Suprapubic skin (tissue), 4 donors: ENCODE results near the gene PCNT. TPM values are rescaled to one million over a fixed set of nuclear protein-coding genes. Genes with fewer than 3 reads are reported as not detected.

ENCODE experiments used
- DNase-seq, 2 donors: peaks; one replicate each; pipeline ENCODE4 v3.0.0-alpha.2; 2019; ENCODE audit warnings: low spot score in 2 of 2
- H3K27ac ChIP-seq: fragments of 200-600 bp; sonication (generic); one replicate; pipeline ENCODE4 v1.5.1; 2019
- H3K27me3 ChIP-seq: fragments of 200-600 bp; sonication (generic); one replicate; pipeline ENCODE4 v1.5.1; 2019
- H3K36me3 ChIP-seq: fragments of 200-600 bp; sonication (generic); one replicate; pipeline ENCODE4 v1.5.1; 2019
- H3K4me1 ChIP-seq: fragments of 200-600 bp; sonication (generic); one replicate; pipeline ENCODE4 v1.5.1; 2019
- H3K4me3 ChIP-seq: fragments of 200-600 bp; sonication (generic); one replicate; pipeline ENCODE4 v1.5.1; 2019; ENCODE audit warnings: mild to moderate bottlenecking
- H3K9me3 ChIP-seq: fragments of 200-600 bp; sonication (generic); one replicate; pipeline ENCODE4 v1.5.1; 2019
- CTCF ChIP-seq, 2 donors: fragments of 200-600 bp in 1 of 2; fragments of 450-650 bp in 1 of 2; sonication (generic) in 1 of 2; IDR thresholded peaks; one replicate each; pipeline ENCODE4 v1.5.1; 2016 to 2019; ENCODE audit warnings: antibody characterized with exemption in 2 of 2, mild to moderate bottlenecking in 1 of 2, moderate library complexity in 1 of 2
- EP300 ChIP-seq: sonication (generic); formaldehyde crosslinking; IDR thresholded peaks from one replicate; pipeline ENCODE4 v1.6.1; 2017; ENCODE audit warnings: antibody characterized with exemption
- POLR2A ChIP-seq, 2 donors: fragments of 450-650 bp; IDR thresholded peaks; one replicate each; pipeline ENCODE4 v1.6.1; 2017; ENCODE audit warnings: antibody characterized with exemption in 2 of 2, mild to moderate bottlenecking in 2 of 2, moderate library complexity in 2 of 2
- POLR2AphosphoS5 ChIP-seq, 3 donors: sonication (generic); formaldehyde crosslinking; IDR thresholded peaks; one replicate each; pipeline ENCODE4 v1.6.1; 2017; ENCODE audit warnings: antibody characterized with exemption in 3 of 3
- WGBS: methylation state at CpG from one replicate; pipeline ENCODE4 v1.1.5; 2018; 5-methylcytosine and 5-hydroxymethylcytosine counted together
- total RNA-seq, 4 donors: library from RNA; depleted of rRNA; stranded (reverse); fragments of >200 nt; gene quantifications; one replicate each; pipeline ENCODE4 v1.1.0, GENCODE V29; 2016

PCNT gene
- total RNA-seq, 4 donors from 2014 or later, result 27.4 to 65.2 (median 47.0) TPM

GRCh38 chr21:46491553-46491952 lies 167.6 kb downstream of the PCNT start:
- peaks cover 46% of the 10 kb centered on the region for H3K36me3 ChIP-seq

GRCh38 chr21:46492851-46493250 lies 168.9 kb downstream of the PCNT start:
- 79% methylated on average over 5 of the region's 5 CpGs for WGBS
- peaks cover 55% of the 10 kb centered on the region for H3K36me3 ChIP-seq

More at GRCh38 chr21:46491553-46491952, 167.6 kb downstream of the PCNT start:
- DNase-seq, result no peak
- no peak overlapping the region for H3K27ac ChIP-seq
- no peaks in the 10 kb centered on the region for H3K27me3 ChIP-seq
- no peaks in the 10 kb centered on the region for H3K4me1 ChIP-seq
- 96% methylated on average over 3 of the region's 3 CpGs for WGBS
- H3K9me3 ChIP-seq, result no peaks in the 10 kb centered on the region
- H3K4me3 ChIP-seq, result no peak overlapping the region
- TF ChIP-seq EP300 (no peak), POLR2A (IDR thresholded peaks at IDR 0.05) (no peak), POLR2AphosphoS5 (IDR thresholded peaks at IDR 0.05) (no peak), CTCF (IDR thresholded peaks at IDR 0.05) (no peak)

GRCh38 chr21:46493828-46494227 lies 169.9 kb downstream of the PCNT start:
- no peak for DNase-seq
- H3K9me3 ChIP-seq, result no peaks in the 10 kb centered on the region
- no peak overlapping the region for H3K4me3 ChIP-seq
- peaks cover 62% of the 10 kb centered on the region for H3K36me3 ChIP-seq
- TF ChIP-seq POLR2A (IDR thresholded peaks at IDR 0.05) (no peak), POLR2AphosphoS5 (IDR thresholded peaks at IDR 0.05) (no peak), EP300 (no peak), CTCF (IDR thresholded peaks at IDR 0.05) (no peak)
- H3K27ac ChIP-seq, result no peak overlapping the region
- H3K4me1 ChIP-seq, result no peaks in the 10 kb centered on the region
- 95% methylated on average over 6 of the region's 6 CpGs for WGBS
- H3K27me3 ChIP-seq, result no peaks in the 10 kb centered on the region

More at GRCh38 chr21:46492851-46493250, 168.9 kb downstream of the PCNT start:
- Histone ChIP-seq H3K4me3 (no peak overlapping the region), H3K4me1 (no peaks in the 10 kb centered on the region), H3K9me3 (no peaks in the 10 kb centered on the region), H3K27me3 (no peaks in the 10 kb centered on the region), H3K27ac (no peak overlapping the region)
- TF ChIP-seq CTCF (IDR thresholded peaks at IDR 0.05), result no peak
- no peak for TF ChIP-seq EP300
- no peak for TF ChIP-seq POLR2AphosphoS5 (IDR thresholded peaks at IDR 0.05)
- TF ChIP-seq POLR2A (IDR thresholded peaks at IDR 0.05), result no peak
- no peak for DNase-seq

Other genes with a start within 250 kb of the PCNT start
- 100 to 1,000 TPM in 3 of 4 donors, 10 to 100 TPM in 1; 88.9 to 150 (median 126) TPM for gene COL6A2, start 226.0 kb upstream of the PCNT start, total RNA-seq
- not detected for gene FTCD, start 168.6 kb upstream of the PCNT start, total RNA-seq
- gene SPATC1L, start 139.7 kb upstream of the PCNT start, total RNA-seq, result 10 to 100 TPM in 2 of 4 donors, 1 to 10 TPM in 2; 2.5 to 15.0 (median 6.9) TPM
- gene LSS, start 95.4 kb upstream of the PCNT start, total RNA-seq, result 100 to 1,000 TPM; 128 to 251 (median 164) TPM
- 100 to 1,000 TPM in 1 of 4 donors, 10 to 100 TPM in 3; 77.9 to 134 (median 79.8) TPM for gene MCM3AP, start 38.5 kb upstream of the PCNT start, total RNA-seq
- 10 to 100 TPM; 13.3 to 23.8 (median 18.8) TPM for gene YBEY, start 37.8 kb upstream of the PCNT start, total RNA-seq
- gene C21orf58, start 286 bp upstream of the PCNT start, total RNA-seq, result 1 to 10 TPM in 3 of 4 donors, under 1 TPM in 1; 0.73 to 9.7 (median 3.5) TPM
- 100 to 1,000 TPM in 1 of 4 donors, 10 to 100 TPM in 3; 42.3 to 141 (median 52.8) TPM for gene DIP2A, start 134.7 kb downstream of the PCNT start, total RNA-seq